ENCODE data around the gene SAMD7.

SAMD7 gene

DNA sequence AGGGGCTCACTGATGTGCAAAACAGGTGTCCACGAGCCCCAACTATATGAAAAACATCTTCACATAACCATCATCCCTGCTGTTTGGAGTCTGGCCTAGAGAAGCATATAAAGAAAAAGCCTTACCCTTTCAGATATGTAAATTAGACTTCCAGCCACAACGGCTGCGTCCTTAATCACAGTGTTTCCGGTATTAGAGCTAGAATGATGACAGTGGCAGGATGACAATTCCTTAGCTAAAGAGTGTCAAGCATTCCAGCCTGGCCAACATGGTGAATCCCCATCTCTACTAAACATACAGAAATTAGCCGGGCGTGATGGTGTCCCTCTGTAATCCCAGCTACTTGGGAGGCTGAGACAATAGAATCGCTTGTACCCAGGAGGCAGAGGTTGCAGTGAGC is 19.5 kb upstream of the SAMD7 start:
- TF ChIP-seq, protein P1, sequence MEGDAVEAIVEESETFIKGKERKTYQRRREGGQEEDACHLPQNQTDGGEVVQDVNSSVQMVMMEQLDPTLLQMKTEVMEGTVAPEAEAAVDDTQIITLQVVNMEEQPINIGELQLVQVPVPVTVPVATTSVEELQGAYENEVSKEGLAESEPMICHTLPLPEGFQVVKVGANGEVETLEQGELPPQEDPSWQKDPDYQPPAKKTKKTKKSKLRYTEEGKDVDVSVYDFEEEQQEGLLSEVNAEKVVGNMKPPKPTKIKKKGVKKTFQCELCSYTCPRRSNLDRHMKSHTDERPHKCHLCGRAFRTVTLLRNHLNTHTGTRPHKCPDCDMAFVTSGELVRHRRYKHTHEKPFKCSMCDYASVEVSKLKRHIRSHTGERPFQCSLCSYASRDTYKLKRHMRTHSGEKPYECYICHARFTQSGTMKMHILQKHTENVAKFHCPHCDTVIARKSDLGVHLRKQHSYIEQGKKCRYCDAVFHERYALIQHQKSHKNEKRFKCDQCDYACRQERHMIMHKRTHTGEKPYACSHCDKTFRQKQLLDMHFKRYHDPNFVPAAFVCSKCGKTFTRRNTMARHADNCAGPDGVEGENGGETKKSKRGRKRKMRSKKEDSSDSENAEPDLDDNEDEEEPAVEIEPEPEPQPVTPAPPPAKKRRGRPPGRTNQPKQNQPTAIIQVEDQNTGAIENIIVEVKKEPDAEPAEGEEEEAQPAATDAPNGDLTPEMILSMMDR (IDR thresholded peaks at IDR 0.05; ENCODE audit: insufficient read depth, low read length): no peak
- TF ChIP-seq GABPA (IDR thresholded peaks at IDR 0.05; ENCODE audit: low read depth): no peak
- TF ChIP-seq SPI1 (IDR thresholded peaks at IDR 0.05; ENCODE audit: borderline replicate concordance, low read depth): no peak
- Histone ChIP-seq H3K27ac (replicated peaks) (no peak overlapping the region), H3K4me3 (replicated peaks; ENCODE audit: insufficient read depth, low read length) (no peak overlapping the region), H3K27me3 (ENCODE audit: insufficient read depth, poor library complexity, severe bottlenecking) (no peaks in the 10 kb centered on the region)
- no peak for DNase-seq (ENCODE audit: low read depth in 1 of 2, low spot score in 1 of 2)

DNA sequence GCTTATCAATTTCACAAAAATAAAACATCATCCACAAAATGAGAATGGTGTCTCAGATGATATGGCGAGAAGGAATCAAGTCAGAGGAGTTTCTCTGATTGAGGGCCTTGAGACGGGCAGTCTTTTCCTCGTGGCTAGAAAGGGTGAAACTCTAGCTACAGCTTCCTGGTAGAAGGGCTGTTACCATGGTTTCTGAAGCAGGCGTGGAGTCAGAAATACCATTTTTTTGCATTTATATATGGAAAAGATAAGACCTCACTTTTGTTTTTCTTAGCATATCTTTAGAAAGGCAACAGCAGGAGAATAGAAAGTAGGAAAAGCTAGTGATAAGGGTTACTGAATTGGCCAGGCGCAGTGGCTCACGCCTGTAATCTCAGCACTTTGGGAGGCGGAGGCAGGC is 17.3 kb upstream of the SAMD7 start:
- Histone ChIP-seq H3K4me3 (replicated peaks; ENCODE audit: insufficient read depth, low read length) (no peak overlapping the region), H3K27ac (replicated peaks) (no peak overlapping the region), H3K27me3 (ENCODE audit: insufficient read depth, poor library complexity, severe bottlenecking) (no peaks in the 10 kb centered on the region)
- no peak for DNase-seq (ENCODE audit: low read depth in 1 of 2, low spot score in 1 of 2)
- TF ChIP-seq GABPA (IDR thresholded peaks at IDR 0.05; ENCODE audit: low read depth) (no peak), POLR2AphosphoS5 (IDR thresholded peaks at IDR 0.05; ENCODE audit: low read depth) (no peak), SPI1 (IDR thresholded peaks at IDR 0.05; ENCODE audit: borderline replicate concordance, low read depth) (no peak)
- TF ChIP-seq, protein P2, sequence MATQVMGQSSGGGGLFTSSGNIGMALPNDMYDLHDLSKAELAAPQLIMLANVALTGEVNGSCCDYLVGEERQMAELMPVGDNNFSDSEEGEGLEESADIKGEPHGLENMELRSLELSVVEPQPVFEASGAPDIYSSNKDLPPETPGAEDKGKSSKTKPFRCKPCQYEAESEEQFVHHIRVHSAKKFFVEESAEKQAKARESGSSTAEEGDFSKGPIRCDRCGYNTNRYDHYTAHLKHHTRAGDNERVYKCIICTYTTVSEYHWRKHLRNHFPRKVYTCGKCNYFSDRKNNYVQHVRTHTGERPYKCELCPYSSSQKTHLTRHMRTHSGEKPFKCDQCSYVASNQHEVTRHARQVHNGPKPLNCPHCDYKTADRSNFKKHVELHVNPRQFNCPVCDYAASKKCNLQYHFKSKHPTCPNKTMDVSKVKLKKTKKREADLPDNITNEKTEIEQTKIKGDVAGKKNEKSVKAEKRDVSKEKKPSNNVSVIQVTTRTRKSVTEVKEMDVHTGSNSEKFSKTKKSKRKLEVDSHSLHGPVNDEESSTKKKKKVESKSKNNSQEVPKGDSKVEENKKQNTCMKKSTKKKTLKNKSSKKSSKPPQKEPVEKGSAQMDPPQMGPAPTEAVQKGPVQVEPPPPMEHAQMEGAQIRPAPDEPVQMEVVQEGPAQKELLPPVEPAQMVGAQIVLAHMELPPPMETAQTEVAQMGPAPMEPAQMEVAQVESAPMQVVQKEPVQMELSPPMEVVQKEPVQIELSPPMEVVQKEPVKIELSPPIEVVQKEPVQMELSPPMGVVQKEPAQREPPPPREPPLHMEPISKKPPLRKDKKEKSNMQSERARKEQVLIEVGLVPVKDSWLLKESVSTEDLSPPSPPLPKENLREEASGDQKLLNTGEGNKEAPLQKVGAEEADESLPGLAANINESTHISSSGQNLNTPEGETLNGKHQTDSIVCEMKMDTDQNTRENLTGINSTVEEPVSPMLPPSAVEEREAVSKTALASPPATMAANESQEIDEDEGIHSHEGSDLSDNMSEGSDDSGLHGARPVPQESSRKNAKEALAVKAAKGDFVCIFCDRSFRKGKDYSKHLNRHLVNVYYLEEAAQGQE (IDR thresholded peaks at IDR 0.05; ENCODE audit: insufficient replicate concordance, low read depth): no peak
- TF ChIP-seq, protein P1 (IDR thresholded peaks at IDR 0.05; ENCODE audit: insufficient read depth, low read length): no peak

DNA sequence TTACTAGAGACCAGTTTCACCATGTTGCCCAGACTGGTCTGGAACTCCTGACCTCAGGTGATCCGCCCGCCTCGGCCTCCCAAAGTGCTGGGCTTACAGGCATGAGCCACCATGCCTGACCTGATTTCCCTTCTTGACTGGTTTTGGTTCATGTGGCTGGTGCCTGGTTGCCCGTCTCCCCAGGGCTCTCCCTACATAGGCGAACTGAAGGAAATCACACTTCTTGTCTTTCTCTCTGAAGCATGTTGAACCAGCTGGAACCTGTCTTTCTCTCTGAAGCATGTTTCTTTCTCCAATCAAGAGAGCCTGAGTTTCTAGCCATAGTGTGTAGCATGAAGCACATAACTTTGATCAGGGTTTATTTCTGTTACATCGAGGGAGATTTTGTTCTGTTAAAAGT is 16.3 kb upstream of the SAMD7 start:
- no peak for DNase-seq (ENCODE audit: low read depth in 1 of 2, low spot score in 1 of 2)
- no peak overlapping the region for H3K4me3 ChIP-seq (replicated peaks; ENCODE audit: insufficient read depth, low read length)
- H3K27me3 ChIP-seq (ENCODE audit: insufficient read depth, poor library complexity, severe bottlenecking): no peaks in the 10 kb centered on the region
- TF ChIP-seq, protein P1 (IDR thresholded peaks at IDR 0.05; ENCODE audit: insufficient read depth, low read length): no peak
- TF ChIP-seq, protein P2 (IDR thresholded peaks at IDR 0.05; ENCODE audit: insufficient replicate concordance, low read depth): no peak
- TF ChIP-seq SPI1 (IDR thresholded peaks at IDR 0.05; ENCODE audit: borderline replicate concordance, low read depth) (no peak), GABPA (IDR thresholded peaks at IDR 0.05; ENCODE audit: low read depth) (no peak), POLR2AphosphoS5 (IDR thresholded peaks at IDR 0.05; ENCODE audit: low read depth) (no peak)
- H3K27ac ChIP-seq (replicated peaks): no peak overlapping the region

DNA sequence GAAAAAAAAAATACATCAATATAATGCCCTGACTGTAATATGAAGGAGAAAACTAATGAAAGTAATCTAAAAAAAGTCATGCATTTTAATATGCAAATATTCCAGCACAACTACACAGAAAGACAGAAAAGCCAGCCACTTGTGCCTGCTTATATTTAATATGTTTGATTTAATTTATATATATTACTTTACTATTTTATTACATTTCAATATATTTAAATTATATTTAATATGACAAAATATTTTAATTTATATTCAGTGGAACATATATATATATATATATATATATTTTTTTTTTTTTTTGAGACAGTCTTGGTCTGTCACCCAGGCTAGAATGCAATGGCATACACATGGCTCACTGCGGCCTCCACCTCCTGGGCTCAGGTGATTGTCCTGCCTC is 14.1 kb upstream of the SAMD7 start:
- H3K4me3 ChIP-seq (replicated peaks; ENCODE audit: insufficient read depth, low read length): no peak overlapping the region
- no peaks in the 10 kb centered on the region for H3K27me3 ChIP-seq (ENCODE audit: insufficient read depth, poor library complexity, severe bottlenecking)
- no peak overlapping the region for H3K27ac ChIP-seq (replicated peaks)
- TF ChIP-seq GABPA (IDR thresholded peaks at IDR 0.05; ENCODE audit: low read depth) (no peak), POLR2AphosphoS5 (IDR thresholded peaks at IDR 0.05; ENCODE audit: low read depth) (no peak), SPI1 (IDR thresholded peaks at IDR 0.05; ENCODE audit: borderline replicate concordance, low read depth) (no peak)
- TF ChIP-seq, protein P1 (IDR thresholded peaks at IDR 0.05; ENCODE audit: insufficient read depth, low read length): no peak
- TF ChIP-seq, protein P2 (IDR thresholded peaks at IDR 0.05; ENCODE audit: insufficient replicate concordance, low read depth): no peak
- DNase-seq (ENCODE audit: low read depth in 1 of 2, low spot score in 1 of 2): no peak
